HG03571 (cell line): ENCODE data around the gene ATP8A2.
"Not testable (repeated sequence)": the region's sequence is repeated elsewhere in the genome, so short reads cannot be mapped to it uniquely, and the experiment has no call there.

Experiments
- ATAC-seq: cut with Tn5 transposase; IDR thresholded peaks from one replicate; pipeline ENCODE4 v1.9.1; 2021; ENCODE audit not compliant: unreplicated experiment

ATP8A2 gene

GRCh38 chr13:25761041-25761440, 389.3 kb downstream of the ATP8A2 start:
- no peak for ATAC-seq

GRCh38 chr13:25762281-25762680, 390.5 kb downstream of the ATP8A2 start:
- ATAC-seq: no peak

- ATAC-seq: no peak
Measured at GRCh38 chr13:25762795-25763377, 391.1 kb downstream of the ATP8A2 start.

- no peak for ATAC-seq
Measured at GRCh38 chr13:25764378-25764777, 392.6 kb downstream of the ATP8A2 start.

- no peak for ATAC-seq
Measured at GRCh38 chr13:25765266-25765665, 393.5 kb downstream of the ATP8A2 start.

GRCh38 chr13:25766576-25766975, 394.8 kb downstream of the ATP8A2 start:
- no peak for ATAC-seq

GRCh38 chr13:25766991-25767390, 395.2 kb downstream of the ATP8A2 start:
- no peak for ATAC-seq

GRCh38 chr13:25768376-25768775, 396.6 kb downstream of the ATP8A2 start:
- no peak for ATAC-seq

- ATAC-seq: no peak
Measured at GRCh38 chr13:25768838-25769237, 397.1 kb downstream of the ATP8A2 start.

- no peak for ATAC-seq
Measured at GRCh38 chr13:25770601-25771000, 398.8 kb downstream of the ATP8A2 start.

- ATAC-seq: no peak
Measured at GRCh38 chr13:25771202-25771601, 399.4 kb downstream of the ATP8A2 start.

GRCh38 chr13:25771641-25772478, 400.1 kb downstream of the ATP8A2 start:
- no peak for ATAC-seq

- not testable (repeated sequence) for ATAC-seq
Measured at GRCh38 chr13:25772534-25772933, 400.8 kb downstream of the ATP8A2 start.

GRCh38 chr13:25774056-25774455, 402.3 kb downstream of the ATP8A2 start:
- not testable (repeated sequence) for ATAC-seq

- ATAC-seq: no peak
Measured at GRCh38 chr13:25775275-25775674, 403.5 kb downstream of the ATP8A2 start.

GRCh38 chr13:25775986-25776385, 404.2 kb downstream of the ATP8A2 start:
- ATAC-seq: no peak

- no peak for ATAC-seq
Measured at GRCh38 chr13:25776722-25777121, 404.9 kb downstream of the ATP8A2 start.

GRCh38 chr13:25777509-25777908, 405.7 kb downstream of the ATP8A2 start:
- no peak for ATAC-seq

GRCh38 chr13:25778365-25778764, 406.6 kb downstream of the ATP8A2 start:
- ATAC-seq: no peak

- ATAC-seq: no peak
Measured at GRCh38 chr13:25778808-25779305, 407.1 kb downstream of the ATP8A2 start.

- ATAC-seq: no peak
Measured at GRCh38 chr13:25783076-25783475, 411.3 kb downstream of the ATP8A2 start.

GRCh38 chr13:25783601-25784024, 411.8 kb downstream of the ATP8A2 start:
- no peak for ATAC-seq
